ENCODE data around the gene ZC3HAV1L. TPM values are rescaled to one million over a fixed set of nuclear protein-coding genes. Genes with fewer than 3 reads are reported as not detected.

The ZC3HAV1L gene
- total and polyA plus RNA-seq, 7 donors, result 0.18 to 2.4 (median 1.2) TPM

- H3K36me3 ChIP-seq (ENCODE audit: insufficient read depth in 1 of 2, low read depth in 1 of 2), result peaks cover 5 to 59% of the 10 kb centered on the region in 2 donors
- WGBS, 3 donors, result 79 to 94% (median 82%) methylated on average over 1 of the region's 1 CpG
- intact Hi-C loops (cut with DNase I), result no loop called here
- no peak overlapping the region for H3K27ac ChIP-seq
- H3K4me1 ChIP-seq, result no peaks in the 10 kb centered on the region
- TF ChIP-seq, protein P1, sequence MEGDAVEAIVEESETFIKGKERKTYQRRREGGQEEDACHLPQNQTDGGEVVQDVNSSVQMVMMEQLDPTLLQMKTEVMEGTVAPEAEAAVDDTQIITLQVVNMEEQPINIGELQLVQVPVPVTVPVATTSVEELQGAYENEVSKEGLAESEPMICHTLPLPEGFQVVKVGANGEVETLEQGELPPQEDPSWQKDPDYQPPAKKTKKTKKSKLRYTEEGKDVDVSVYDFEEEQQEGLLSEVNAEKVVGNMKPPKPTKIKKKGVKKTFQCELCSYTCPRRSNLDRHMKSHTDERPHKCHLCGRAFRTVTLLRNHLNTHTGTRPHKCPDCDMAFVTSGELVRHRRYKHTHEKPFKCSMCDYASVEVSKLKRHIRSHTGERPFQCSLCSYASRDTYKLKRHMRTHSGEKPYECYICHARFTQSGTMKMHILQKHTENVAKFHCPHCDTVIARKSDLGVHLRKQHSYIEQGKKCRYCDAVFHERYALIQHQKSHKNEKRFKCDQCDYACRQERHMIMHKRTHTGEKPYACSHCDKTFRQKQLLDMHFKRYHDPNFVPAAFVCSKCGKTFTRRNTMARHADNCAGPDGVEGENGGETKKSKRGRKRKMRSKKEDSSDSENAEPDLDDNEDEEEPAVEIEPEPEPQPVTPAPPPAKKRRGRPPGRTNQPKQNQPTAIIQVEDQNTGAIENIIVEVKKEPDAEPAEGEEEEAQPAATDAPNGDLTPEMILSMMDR (IDR thresholded peaks at IDR 0.05), result no peak
- no peak for ATAC-seq
- no peak overlapping the region for H3K4me3 ChIP-seq
- H3K27me3 ChIP-seq (ENCODE audit: insufficient read depth in 3 of 3, low read length in 2 of 3), result no peaks in the 10 kb centered on the region
- DNase-seq, result no peak
- H3K9me3 ChIP-seq, result no peaks in the 10 kb centered on the region
These were observed 14.1 kb upstream of the ZC3HAV1L start for GRCh38 chr7:139049936-139050335.

- intact Hi-C loops (cut with DNase I), result no loop called here
- Histone ChIP-seq H3K27ac (no peak overlapping the region), H3K4me1 (no peaks in the 10 kb centered on the region), H3K9me3 (no peaks in the 10 kb centered on the region), H3K4me3 (no peak overlapping the region), H3K27me3 (ENCODE audit: insufficient read depth in 3 of 3, low read length in 2 of 3) (no peaks in the 10 kb centered on the region), H3K36me3 (ENCODE audit: insufficient read depth in 1 of 2, low read depth in 1 of 2) (peaks cover 5 to 53% of the 10 kb centered on the region in 2 donors)
- DNase-seq (no peak), ATAC-seq (no peak)
- TF ChIP-seq, protein P1 (IDR thresholded peaks at IDR 0.05), result no peak
- WGBS, 3 donors, result 79 to 93% (median 81%) methylated on average over 7 of the region's 7 CpGs
These were observed 13.3 kb upstream of the ZC3HAV1L start for GRCh38 chr7:139049111-139049510.

GRCh38 chr7:139047970-139048369 is 12.1 kb upstream of the ZC3HAV1L start:
- DNase-seq (no peak), ATAC-seq (no peak)
- H3K27me3 ChIP-seq (ENCODE audit: insufficient read depth in 3 of 3, low read length in 2 of 3), result no peaks in the 10 kb centered on the region
- H3K36me3 ChIP-seq (ENCODE audit: insufficient read depth in 1 of 2, low read depth in 1 of 2), result peaks cover 5 to 43% of the 10 kb centered on the region in 2 donors
- intact Hi-C loops (cut with DNase I), result no loop called here
- no peak overlapping the region for H3K4me3 ChIP-seq
- H3K9me3 ChIP-seq, result no peaks in the 10 kb centered on the region
- H3K4me1 ChIP-seq, result no peaks in the 10 kb centered on the region
- WGBS, 3 donors, result 79 to 85% (median 84%) methylated on average over 3 of the region's 3 CpGs
- H3K27ac ChIP-seq, result no peak overlapping the region
- TF ChIP-seq, protein P1 (IDR thresholded peaks at IDR 0.05), result no peak

DNA sequence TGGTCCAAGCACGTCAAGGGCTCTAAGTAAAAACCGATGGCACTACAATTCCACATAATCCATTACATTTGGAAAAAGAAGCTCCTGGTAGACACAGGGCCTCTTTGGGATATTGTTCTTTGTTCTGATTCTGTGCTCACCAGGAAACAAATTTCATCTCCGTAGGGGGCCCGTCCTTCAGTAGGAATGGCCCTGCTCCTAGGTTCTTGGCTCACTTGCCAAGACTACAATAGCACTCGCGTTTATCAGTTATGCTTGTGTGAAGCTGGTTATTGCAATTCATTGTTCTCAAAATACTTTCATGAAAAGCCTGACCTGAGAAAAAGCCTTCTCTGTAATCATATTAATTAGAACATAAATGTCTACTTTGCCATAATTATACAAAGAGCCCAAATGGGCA is 10.3 kb upstream of the ZC3HAV1L start:
- H3K9me3 ChIP-seq, result no peaks in the 10 kb centered on the region
- peaks cover 5 to 35% of the 10 kb centered on the region in 2 donors for H3K36me3 ChIP-seq (ENCODE audit: insufficient read depth in 1 of 2, low read depth in 1 of 2)
- intact Hi-C loops (cut with DNase I), result no loop called here
- TF ChIP-seq, protein P1 (IDR thresholded peaks at IDR 0.05), result no peak
- H3K27me3 ChIP-seq (ENCODE audit: insufficient read depth in 3 of 3, low read length in 2 of 3), result no peaks in the 10 kb centered on the region
- 80 to 86% (median 81%) methylated on average over 6 of the region's 6 CpGs for whole genome bisulfite sequencing, 3 donors
- H3K4me1 ChIP-seq, result no peaks in the 10 kb centered on the region
- no peak overlapping the region for H3K27ac ChIP-seq
- ATAC-seq (no peak), DNase-seq (no peak)
- no peak overlapping the region for H3K4me3 ChIP-seq
